ENCODE results near the gene MEPE.

MEPE gene

GRCh38 chr4:87839592-87839946, 6.8 kb downstream of the MEPE start:
- no peak for DNase-seq (ENCODE audit: low read depth)
- no peak for TF ChIP-seq CTCF (conservative IDR thresholded peaks at IDR 0.05; ENCODE audit: low read depth, low read length)

GRCh38 chr4:87840149-87840548, 7.4 kb downstream of the MEPE start:
- TF ChIP-seq CTCF (conservative IDR thresholded peaks at IDR 0.05; ENCODE audit: low read depth, low read length), result no peak

More at GRCh38 chr4:87839592-87839946, 6.8 kb downstream of the MEPE start:
- H3K4me3 ChIP-seq (ENCODE audit: low read depth, low read length), result no peak overlapping the region

GRCh38 chr4:87843936-87844335, 11.2 kb downstream of the MEPE start:
- TF ChIP-seq CTCF (conservative IDR thresholded peaks at IDR 0.05; ENCODE audit: low read depth, low read length), result no peak
- no peak overlapping the region for H3K4me3 ChIP-seq (ENCODE audit: low read depth, low read length)
- DNase-seq (ENCODE audit: low read depth), result peak; percentile 65

More at GRCh38 chr4:87840149-87840548, 7.4 kb downstream of the MEPE start:
- no peak for DNase-seq (ENCODE audit: low read depth)
- no peak overlapping the region for H3K4me3 ChIP-seq (ENCODE audit: low read depth, low read length)

GRCh38 chr4:87844452-87844851, 11.7 kb downstream of the MEPE start:
- H3K4me3 ChIP-seq (ENCODE audit: low read depth, low read length), result no peak overlapping the region
- DNase-seq (ENCODE audit: low read depth), result peak; percentile 29

GRCh38 chr4:87846226-87846625, 13.5 kb downstream of the MEPE start:
- TF ChIP-seq CTCF (conservative IDR thresholded peaks at IDR 0.05; ENCODE audit: low read depth, low read length), result no peak
- H3K4me3 ChIP-seq (ENCODE audit: low read depth, low read length), result no peak overlapping the region
- no peak for DNase-seq (ENCODE audit: low read depth)

More at GRCh38 chr4:87844452-87844851, 11.7 kb downstream of the MEPE start:
- TF ChIP-seq CTCF (conservative IDR thresholded peaks at IDR 0.05; ENCODE audit: low read depth, low read length), result no peak

- no peak overlapping the region for H3K4me3 ChIP-seq (ENCODE audit: low read depth, low read length)
- DNase-seq (ENCODE audit: low read depth), result peak; percentile 81
- TF ChIP-seq CTCF (conservative IDR thresholded peaks at IDR 0.05; ENCODE audit: low read depth, low read length), result peak; percentile 72
Measured at GRCh38 chr4:87848622-87849351, 16.0 kb downstream of the MEPE start.

- peak; percentile 80 for DNase-seq (ENCODE audit: low read depth)
- TF ChIP-seq CTCF (conservative IDR thresholded peaks at IDR 0.05; ENCODE audit: low read depth, low read length), result peak; percentile 5
- no peak overlapping the region for H3K4me3 ChIP-seq (ENCODE audit: low read depth, low read length)
Measured at GRCh38 chr4:87849612-87850011, 16.8 kb downstream of the MEPE start.
